GM23248 (cell line): Measurements from ENCODE around the gene FSTL4. TPM values are rescaled to one million over a fixed set of nuclear protein-coding genes. Genes with fewer than 3 reads are reported as not detected.
A peak's percentile ranks its signal among the peaks of the same experiment; 100 is the strongest.

Experiments used
- DNase-seq: peaks from one replicate; pipeline ENCODE4 v3.0.0-alpha.2; 2015
- H2AFZ ChIP-seq: fragments of 200-600 bp; sonication (generic); 2 replicates; pipeline ENCODE4 v1.6.1; 2016; ENCODE audit warnings: antibody characterized with exemption
- H3F3A ChIP-seq: fragments of 200-600 bp; sonication (generic); 2 replicates; pipeline ENCODE4 v1.6.1; 2016; ENCODE audit warnings: mild to moderate bottlenecking, antibody characterized with exemption, mixed run types; ENCODE audit not compliant: insufficient read depth
- H3K27ac ChIP-seq: fragments of 200-600 bp; sonication (generic); 2 replicates; pipeline ENCODE4 v1.5.1; 2016; ENCODE audit warnings: mild to moderate bottlenecking
- H3K27me3 ChIP-seq: fragments of 200-600 bp; sonication (generic); replicated peaks from 2 replicates; pipeline ENCODE4 v1.6.1; 2016; ENCODE audit warnings: mild to moderate bottlenecking; ENCODE audit not compliant: insufficient read depth
- H3K36me3 ChIP-seq: fragments of 200-600 bp; sonication (generic); 2 replicates; pipeline ENCODE4 v1.6.1; 2016; ENCODE audit warnings: low read depth, mild to moderate bottlenecking
- H3K4me1 ChIP-seq: fragments of 200-600 bp; sonication (generic); 2 replicates; pipeline ENCODE4 v1.6.1; 2016; ENCODE audit warnings: mild to moderate bottlenecking; ENCODE audit not compliant: insufficient read depth
- H3K4me2 ChIP-seq: fragments of 200-600 bp; sonication (generic); one replicate; pipeline ENCODE4 v1.6.1; 2016; ENCODE audit warnings: mild to moderate bottlenecking; ENCODE audit not compliant: unreplicated experiment
- H3K4me3 ChIP-seq: fragments of 200-600 bp; sonication (generic); 2 replicates; pipeline ENCODE4 v1.5.1; 2016; ENCODE audit warnings: mild to moderate bottlenecking
- H3K79me2 ChIP-seq: fragments of 200-600 bp; sonication (generic); 2 replicates; pipeline ENCODE4 v1.6.1; 2016; ENCODE audit warnings: mild to moderate bottlenecking; ENCODE audit not compliant: insufficient read depth
- H3K9ac ChIP-seq: fragments of 200-600 bp; sonication (generic); 2 replicates; pipeline ENCODE4 v1.6.1; 2016; ENCODE audit warnings: mild to moderate bottlenecking
- H3K9me2 ChIP-seq: fragments of 200-600 bp; sonication (generic); 2 replicates; pipeline ENCODE4 v1.6.1; 2016; ENCODE audit warnings: mixed run types, mild to moderate bottlenecking, moderate library complexity; ENCODE audit not compliant: insufficient read depth
- H3K9me3 ChIP-seq: fragments of 200-600 bp; sonication (generic); one replicate; pipeline ENCODE4 v1.6.1; 2017; ENCODE audit warnings: low read depth
- H4K20me1 ChIP-seq: fragments of 200-600 bp; sonication (generic); 2 replicates; pipeline ENCODE4 v1.6.0; 2016; ENCODE audit not compliant: insufficient read depth
- EZH2 ChIP-seq: fragments of 200-600 bp; sonication (generic); IDR thresholded peaks from 2 replicates; pipeline ENCODE4 v1.6.1; 2018; ENCODE audit warnings: antibody characterized with exemption, mild to moderate bottlenecking; ENCODE audit not compliant: insufficient read depth, poor library complexity, severe bottlenecking
- EZH2phosphoT487 ChIP-seq: fragments of 200-600 bp; sonication (generic); IDR thresholded peaks from 2 replicates; pipeline ENCODE4 v1.6.1; 2018; ENCODE audit warnings: antibody characterized with exemption, moderate library complexity, mild to moderate bottlenecking, low read depth; ENCODE audit not compliant: insufficient read depth
- WGBS, 2 experiments: methylation state at CpG; one replicate each; pipeline ENCODE4 v1.1.6; 2015 to 2017; ENCODE audit warnings: low lambda C conversion rate in 2 of 2, low coverage in 1 of 2; ENCODE audit errors: missing lambda C conversion rate in 2 of 2; 5-methylcytosine and 5-hydroxymethylcytosine counted together
- in situ Hi-C: fragments of 300-500 bp; cut with MboI; formaldehyde crosslinking; loops from 2 replicates; pipeline ENCODE4 v1.15.0; 2020
- polyA plus RNA-seq: library from polyadenylated mRNA; unstranded; fragments of >200 nt; fragmentation: Nextera tagmentation; extraction: Ambion mirVana; gene quantifications from 2 replicates; pipeline ENCODE4 v1.2.1, GENCODE V29; 2016
- total RNA-seq: library from RNA; depleted of rRNA; stranded (reverse); fragments of >200 nt; shearing (Covaris generic); gene quantifications from 2 replicates; pipeline ENCODE4 v1.2.3, GENCODE V29; 2014

Gene FSTL4
- total and polyA plus RNA-seq, 2 experiments from 2014 or later = not detected

DNA sequence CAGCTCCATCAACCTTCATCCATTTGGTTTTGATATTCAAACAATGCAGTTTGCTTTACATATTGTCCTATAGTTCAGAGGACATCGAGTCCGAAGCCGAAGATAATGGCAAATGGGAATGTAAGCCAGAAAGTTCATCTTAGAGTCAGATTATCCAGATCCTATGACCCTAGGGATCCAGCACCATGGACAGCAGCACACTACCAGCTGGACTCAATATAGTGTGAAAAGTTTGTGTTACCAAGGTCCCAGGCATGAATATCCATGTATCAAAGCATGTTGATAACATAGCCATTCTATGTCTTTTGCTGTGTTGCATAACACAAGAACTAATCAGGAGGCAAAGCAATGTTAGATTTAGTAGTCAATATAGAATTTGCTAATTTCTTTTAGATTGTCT is 46.3 kb downstream of the FSTL4 start:
- Histone ChIP-seq H2AFZ (no peak overlapping the region), H3K79me2 (no peaks in the 10 kb centered on the region), H3K9me2 (no peaks in the 10 kb centered on the region; the same call in 1 of the 2 replicates), H3K4me2 (no peak overlapping the region), H3K27ac (no peak overlapping the region), H3K9ac (no peak overlapping the region), H3K4me1 (no peaks in the 10 kb centered on the region), H4K20me1 (no peaks in the 10 kb centered on the region), H3F3A (no peaks in the 10 kb centered on the region), H3K9me3 (no peaks in the 10 kb centered on the region), H3K36me3 (no peaks in the 10 kb centered on the region), H3K27me3 (no peaks in the 10 kb centered on the region), H3K4me3 (no peak overlapping the region)
- 7 to 25% methylated on average over 3 of the region's 3 CpGs for whole genome bisulfite sequencing, 2 experiments
- DNase-seq = peak; percentile 45
- in situ Hi-C loops = no loop called here
- TF ChIP-seq EZH2 (no peak), EZH2phosphoT487 (no peak)

GRCh38 chr5:133564921-133565565 is 47.3 kb downstream of the FSTL4 start:
- DNase-seq = no peak
- H3K9me2 ChIP-seq = no peaks in the 10 kb centered on the region; the same call in 1 of the 2 replicates
- TF ChIP-seq EZH2 (no peak), EZH2phosphoT487 (no peak)
- no peaks in the 10 kb centered on the region for H3K9me3 ChIP-seq
- H4K20me1 ChIP-seq = no peaks in the 10 kb centered on the region
- in situ Hi-C loops = no loop called here
- H2AFZ ChIP-seq = no peak overlapping the region
- 9 to 13% methylated on average over 4 of the region's 4 CpGs for WGBS, 2 experiments
- H3K27ac ChIP-seq = no peak overlapping the region
- H3K27me3 ChIP-seq = no peaks in the 10 kb centered on the region
- H3K9ac ChIP-seq = no peak overlapping the region
- no peak overlapping the region for H3K4me3 ChIP-seq
- no peaks in the 10 kb centered on the region for H3F3A ChIP-seq
- H3K79me2 ChIP-seq = no peaks in the 10 kb centered on the region
- no peaks in the 10 kb centered on the region for H3K4me1 ChIP-seq
- H3K4me2 ChIP-seq = no peak overlapping the region
- H3K36me3 ChIP-seq = no peaks in the 10 kb centered on the region

DNA sequence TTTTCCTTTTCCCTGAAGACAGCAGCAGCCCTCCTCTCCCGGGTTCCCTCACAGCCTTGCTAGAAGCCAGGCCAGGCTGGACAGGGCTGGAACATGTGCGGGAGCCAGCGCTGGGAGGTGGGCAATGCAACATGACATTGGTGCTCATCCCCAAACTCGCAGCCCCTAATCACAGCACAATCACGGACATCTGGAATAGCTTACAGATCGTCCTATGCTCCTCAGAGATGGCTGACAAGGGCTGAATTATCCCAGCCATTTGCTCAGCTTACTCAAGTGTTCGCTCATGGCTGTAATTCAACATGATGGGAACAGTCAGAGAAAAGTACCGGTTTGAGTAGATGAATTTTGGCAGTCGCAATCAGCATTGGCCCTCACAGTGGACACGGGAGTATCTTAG is 49.8 kb downstream of the FSTL4 start:
- Histone ChIP-seq H3K79me2 (no peaks in the 10 kb centered on the region), H3F3A (no peaks in the 10 kb centered on the region), H3K27ac (no peak overlapping the region), H3K27me3 (0 out of 2 replicates have a peak, but pooled peaks cover 5% of the 10 kb centered on the region), H3K9me3 (no peaks in the 10 kb centered on the region), H3K4me1 (no peaks in the 10 kb centered on the region), H3K9ac (no peak overlapping the region), H2AFZ (no peak overlapping the region), H3K9me2 (no peaks in the 10 kb centered on the region; the same call in 1 of the 2 replicates), H3K36me3 (no peaks in the 10 kb centered on the region), H3K4me2 (no peak overlapping the region), H3K4me3 (no peak overlapping the region), H4K20me1 (no peaks in the 10 kb centered on the region)
- 6 to 7% methylated on average over 10 of the region's 10 CpGs for WGBS, 2 experiments
- in situ Hi-C loops = no loop called here
- TF ChIP-seq EZH2 = no peak
- no peak for TF ChIP-seq EZH2phosphoT487
- DNase-seq = no peak

DNA sequence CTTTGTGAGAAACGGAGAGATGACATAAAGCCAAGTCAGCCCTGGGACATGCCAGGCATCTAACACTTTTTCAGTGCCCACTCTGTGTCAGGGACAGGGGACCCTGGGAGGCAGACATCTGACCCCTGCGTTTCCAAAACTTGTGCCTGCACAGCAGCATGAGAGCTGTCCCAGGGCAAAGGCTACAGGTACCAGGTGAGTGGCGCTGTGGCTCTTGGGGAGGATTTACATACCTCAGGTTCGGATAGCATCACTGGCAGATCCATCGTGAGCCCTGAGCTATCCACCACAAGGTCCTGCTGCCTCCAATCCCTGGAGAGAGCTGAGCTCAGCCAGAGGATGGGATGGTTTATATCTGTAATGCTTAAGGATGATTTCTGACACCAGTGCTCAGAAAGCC is 52.4 kb downstream of the FSTL4 start:
- Histone ChIP-seq H3K4me1 (no peaks in the 10 kb centered on the region), H3K27me3 (0 out of 2 replicates have a peak, but pooled peaks cover 5% of the 10 kb centered on the region), H4K20me1 (no peaks in the 10 kb centered on the region), H3K36me3 (no peaks in the 10 kb centered on the region), H2AFZ (no peak overlapping the region), H3F3A (no peaks in the 10 kb centered on the region), H3K9me3 (no peaks in the 10 kb centered on the region), H3K9me2 (no peaks in the 10 kb centered on the region), H3K4me2 (no peak overlapping the region), H3K27ac (no peak overlapping the region), H3K4me3 (no peak overlapping the region), H3K79me2 (no peaks in the 10 kb centered on the region), H3K9ac (no peak overlapping the region)
- in situ Hi-C loops = no loop called here
- no peak for TF ChIP-seq EZH2phosphoT487
- TF ChIP-seq EZH2 = no peak
- 27 to 32% methylated on average over 5 of the region's 5 CpGs for WGBS, 2 experiments
- DNase-seq = no peak

- Histone ChIP-seq H3K27me3 (peaks cover 5% of the 10 kb centered on the region; the same call in 1 of the 2 replicates), H3K9me3 (no peaks in the 10 kb centered on the region), H3K9me2 (no peaks in the 10 kb centered on the region), H3K4me3 (no peak overlapping the region), H4K20me1 (no peaks in the 10 kb centered on the region), H3K4me1 (no peaks in the 10 kb centered on the region), H3K79me2 (no peaks in the 10 kb centered on the region), H3F3A (no peaks in the 10 kb centered on the region), H2AFZ (no peak overlapping the region), H3K36me3 (no peaks in the 10 kb centered on the region), H3K27ac (no peak overlapping the region), H3K4me2 (no peak overlapping the region), H3K9ac (no peak overlapping the region)
- in situ Hi-C loops = no loop called here
- WGBS, 2 experiments = 32 to 42% methylated on average over 4 of the region's 4 CpGs
- no peak for DNase-seq
- TF ChIP-seq EZH2 (no peak), EZH2phosphoT487 (no peak)
Observed at GRCh38 chr5:133556551-133556950, 55.8 kb downstream of the FSTL4 start.
